ENCODE results near the gene AGXT2. TPM values are rescaled to one million over a fixed set of nuclear protein-coding genes. Genes with fewer than 3 reads are reported as not detected.
A peak's percentile ranks its signal among the peaks of the same experiment; 100 is the strongest.

Gene AGXT2
- total RNA-seq, 1 donor from 2014 or later: 6.6 TPM

GRCh38 chr5:34967540-34967939, 80.2 kb downstream of the AGXT2 start:
- peak; percentile 21 for DNase-seq (ENCODE audit: low spot score)

DNA sequence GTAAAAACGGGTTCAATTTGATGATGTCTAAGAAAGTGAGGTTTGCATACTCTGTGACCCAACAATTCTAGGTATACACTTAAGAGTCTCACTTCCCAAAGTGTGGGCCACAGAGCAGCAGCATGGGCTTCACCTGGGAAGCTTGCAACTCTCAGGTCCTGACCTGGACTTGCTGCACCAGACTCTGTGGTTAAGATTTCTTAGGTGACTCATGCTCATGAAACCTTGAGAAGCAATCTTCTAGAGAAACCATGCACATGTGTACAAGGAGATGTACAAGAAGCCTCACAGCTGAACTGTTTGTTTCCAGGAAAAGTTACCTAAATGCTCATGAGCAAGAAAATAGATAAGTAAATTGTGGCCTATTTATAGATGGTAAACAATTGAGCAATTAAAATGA, 88.4 kb downstream of the AGXT2 start:
- DNase-seq (ENCODE audit: low spot score): no peak

GRCh38 chr5:34957857-34958690, 89.7 kb downstream of the AGXT2 start:
- DNase-seq (ENCODE audit: low spot score): no peak

DNA sequence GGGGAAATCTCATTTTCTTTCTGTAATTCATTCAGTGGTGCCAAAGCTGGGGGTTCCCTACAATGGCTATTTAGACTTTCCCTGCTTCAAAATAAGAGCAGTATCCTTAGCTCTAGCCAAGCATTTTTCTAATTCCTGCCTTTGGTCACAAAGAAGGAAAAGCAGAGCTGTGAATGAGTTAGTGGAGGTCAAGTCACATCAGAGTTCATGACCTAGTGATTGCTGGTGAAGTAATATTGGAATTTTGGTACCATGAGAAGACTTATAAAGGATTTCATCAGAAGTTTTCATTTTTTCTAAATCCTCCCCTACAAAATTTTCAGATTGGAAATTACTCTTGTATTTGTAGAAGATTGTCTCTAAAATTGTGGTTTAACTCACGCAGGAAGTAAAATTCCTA, 90.4 kb downstream of the AGXT2 start:
- DNase-seq (ENCODE audit: low spot score): no peak

Other genes with a start within 250 kb of the AGXT2 start
- 1.6 TPM for gene TTC23L, start 208.8 kb downstream of the AGXT2 start, total RNA-seq
- gene RAD1, start 132.4 kb downstream of the AGXT2 start, total RNA-seq: 16.9 TPM
- gene BRIX1, start 132.2 kb downstream of the AGXT2 start, total RNA-seq: 11.6 TPM
- 47.0 TPM for gene DNAJC21, start 118.4 kb downstream of the AGXT2 start, total RNA-seq
- 9.3 TPM for gene PRLR, start 182.5 kb upstream of the AGXT2 start, total RNA-seq